Measurements from ENCODE around the gene B3GNT5.

- TF ChIP-seq CTCF (IDR thresholded peaks at IDR 0.05) = no peak
- no peak for TF ChIP-seq POLR2A (IDR thresholded peaks at IDR 0.05)
Measured at GRCh38 chr3:183233966-183234365, 19.1 kb upstream of the B3GNT5 start.

Data from breast epithelium (tissue), 3 donors.